H4 (cell line): Measurements from ENCODE around the gene SSTR3. TPM values are rescaled to one million over a fixed set of nuclear protein-coding genes. Genes with fewer than 3 reads are reported as not detected.

Experiments used
- total RNA-seq: library from RNA; depleted of rRNA; stranded (reverse); fragments of >200 nt; shearing (Covaris generic); gene quantifications from 2 replicates; pipeline ENCODE4 v1.2.3, GENCODE V29; 2014; rRNA removed

SSTR3 gene
- total RNA-seq, 1 experiment from 2014 or later, result not detected

Other genes with a start within 250 kb of the SSTR3 start
- gene TST, start 193.0 kb downstream of the SSTR3 start, total RNA-seq, result 31.7 and 38.2 TPM in 2 replicates
- 39.6 and 50.0 TPM in 2 replicates for gene MPST, start 192.7 kb downstream of the SSTR3 start, total RNA-seq
- gene KCTD17, start 160.7 kb downstream of the SSTR3 start, total RNA-seq, result 6.3 and 7.4 TPM in 2 replicates
- gene TMPRSS6, start 102.8 kb downstream of the SSTR3 start, total RNA-seq, result not detected in 2 replicates
- gene IL2RB, start 62.6 kb downstream of the SSTR3 start, total RNA-seq, result 0.08 TPM in 1 of 2 replicates, not detected in the other
- gene C1QTNF6, start 24.2 kb downstream of the SSTR3 start, total RNA-seq, result 4.9 and 6.3 TPM in 2 replicates
- 15.5 and 20.9 TPM in 2 replicates for gene RAC2, start 31.8 kb upstream of the SSTR3 start, total RNA-seq
- gene CYTH4, start 70.0 kb upstream of the SSTR3 start, total RNA-seq, result 0.08 TPM in 1 of 2 replicates, not detected in the other
- gene ELFN2, start 215.0 kb upstream of the SSTR3 start, total RNA-seq, result 0.29 and 0.41 TPM in 2 replicates